Coronary artery (tissue), 2 donors: ENCODE data around the gene FNDC5.
"Not testable (repeated sequence)": the region's sequence is repeated elsewhere in the genome, so short reads cannot be mapped to it uniquely, and the experiment has no call there.

Experiments used
- DNase-seq: peaks from one replicate; pipeline ENCODE4 v3.0.0-alpha.2; 2017; ENCODE audit warnings: low spot score
- H3K27ac ChIP-seq, 2 donors: fragments of 200-600 bp; sonication (generic); one replicate each; pipeline ENCODE4 v1.5.1; 2016 to 2019
- H3K4me3 ChIP-seq: fragments of 200-600 bp; sonication (generic); 2 replicates; pipeline ENCODE4 v1.5.1; 2016; ENCODE audit warnings: mild to moderate bottlenecking, moderate library complexity
- TF ChIP-seq, protein P1 (sequence below): fragments of 200-600 bp; sonication (generic); IDR thresholded peaks from one replicate; pipeline ENCODE4 v1.5.1; 2019; ENCODE audit warnings: antibody characterized with exemption

Gene FNDC5

DNA sequence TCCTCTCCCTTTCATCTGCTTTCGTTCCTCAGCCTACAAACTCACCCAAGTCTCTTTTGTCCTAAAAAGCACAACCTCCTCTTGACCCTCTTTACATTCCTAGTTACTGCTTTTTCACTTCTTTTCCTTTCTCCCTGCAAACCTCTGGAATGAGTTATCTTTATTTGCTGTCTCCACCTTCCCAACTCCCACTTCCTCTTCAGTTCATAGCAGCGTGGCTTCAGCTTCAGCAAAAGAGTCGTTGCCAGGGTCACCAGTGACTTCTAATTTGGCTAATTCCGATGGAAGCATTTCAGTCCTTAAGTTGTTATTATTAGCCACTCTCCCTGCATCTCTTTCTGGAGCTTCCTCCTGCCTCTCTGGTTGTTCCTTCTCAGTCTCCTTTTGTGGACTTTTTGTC lies 36.7 kb upstream of the FNDC5 start:
- no peak for DNase-seq
- Histone ChIP-seq H3K4me3 (no peak overlapping the region), H3K27ac (no peak overlapping the region)
- TF ChIP-seq, protein P1, sequence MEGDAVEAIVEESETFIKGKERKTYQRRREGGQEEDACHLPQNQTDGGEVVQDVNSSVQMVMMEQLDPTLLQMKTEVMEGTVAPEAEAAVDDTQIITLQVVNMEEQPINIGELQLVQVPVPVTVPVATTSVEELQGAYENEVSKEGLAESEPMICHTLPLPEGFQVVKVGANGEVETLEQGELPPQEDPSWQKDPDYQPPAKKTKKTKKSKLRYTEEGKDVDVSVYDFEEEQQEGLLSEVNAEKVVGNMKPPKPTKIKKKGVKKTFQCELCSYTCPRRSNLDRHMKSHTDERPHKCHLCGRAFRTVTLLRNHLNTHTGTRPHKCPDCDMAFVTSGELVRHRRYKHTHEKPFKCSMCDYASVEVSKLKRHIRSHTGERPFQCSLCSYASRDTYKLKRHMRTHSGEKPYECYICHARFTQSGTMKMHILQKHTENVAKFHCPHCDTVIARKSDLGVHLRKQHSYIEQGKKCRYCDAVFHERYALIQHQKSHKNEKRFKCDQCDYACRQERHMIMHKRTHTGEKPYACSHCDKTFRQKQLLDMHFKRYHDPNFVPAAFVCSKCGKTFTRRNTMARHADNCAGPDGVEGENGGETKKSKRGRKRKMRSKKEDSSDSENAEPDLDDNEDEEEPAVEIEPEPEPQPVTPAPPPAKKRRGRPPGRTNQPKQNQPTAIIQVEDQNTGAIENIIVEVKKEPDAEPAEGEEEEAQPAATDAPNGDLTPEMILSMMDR, result no peak

DNA sequence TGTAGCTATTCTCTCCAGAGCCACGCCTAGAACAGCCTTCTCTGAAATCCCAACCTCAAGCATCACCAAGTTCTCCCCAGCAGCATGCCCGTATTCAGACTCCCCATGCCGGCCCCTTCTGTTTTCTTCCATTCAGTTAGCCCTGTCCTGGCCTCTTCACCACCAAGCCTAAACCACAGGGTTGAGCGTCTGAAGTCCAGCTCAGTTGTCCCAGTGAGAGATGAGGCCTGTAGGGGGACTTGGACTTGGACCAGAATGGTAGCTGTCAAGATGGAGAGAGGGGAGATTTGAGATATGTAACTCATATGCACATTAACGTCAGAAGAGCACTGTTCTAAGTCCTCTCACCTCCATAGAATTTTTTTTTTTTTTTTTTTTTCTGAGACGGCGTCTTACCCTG lies 35.9 kb upstream of the FNDC5 start:
- TF ChIP-seq, protein P1, result no peak
- Histone ChIP-seq H3K27ac (no peak overlapping the region), H3K4me3 (no peak overlapping the region)
- no peak for DNase-seq

DNA sequence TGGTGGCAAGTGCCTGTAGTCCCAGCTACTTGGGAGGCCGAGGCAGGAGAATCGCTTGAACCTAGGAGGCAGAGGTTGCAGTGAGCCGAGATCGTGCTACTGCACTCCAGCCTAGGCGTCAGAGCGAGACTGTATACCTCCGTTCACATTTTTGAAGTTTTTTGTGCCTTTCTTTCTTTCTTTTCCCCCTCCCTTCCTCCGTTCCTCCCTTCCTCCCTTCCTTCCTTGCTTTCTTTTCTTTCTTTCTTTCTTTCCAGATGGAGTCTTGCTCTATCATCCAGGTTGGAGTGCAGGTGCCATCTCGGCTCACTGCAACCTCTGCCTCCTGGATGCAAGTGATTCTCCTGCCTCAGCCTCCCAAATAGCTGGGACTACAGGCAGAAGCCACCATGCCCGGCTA lies 34.9 kb upstream of the FNDC5 start:
- H3K4me3 ChIP-seq, DNase-seq, H3K27ac ChIP-seq: not testable (repeated sequence)

DNA sequence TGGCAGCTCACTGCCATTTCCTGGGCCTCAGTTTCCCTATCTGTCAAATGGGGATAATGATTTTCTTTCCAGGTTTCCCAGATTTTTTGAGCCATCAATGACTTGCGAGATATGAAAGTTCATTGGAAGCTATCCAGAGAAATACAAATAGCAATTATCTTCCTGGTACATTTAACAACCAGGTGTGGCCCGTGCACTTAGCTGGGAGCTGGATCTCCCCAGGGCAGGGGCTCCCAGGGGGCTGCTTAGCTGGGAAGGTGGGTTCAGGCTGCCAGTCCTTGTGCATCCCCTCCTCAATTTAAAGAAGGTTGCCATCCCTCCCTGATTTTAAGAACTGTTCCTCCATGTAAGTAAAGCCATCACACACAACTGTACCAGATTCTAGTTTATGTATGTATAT lies 34.1 kb upstream of the FNDC5 start:
- TF ChIP-seq, protein P1, result no peak
- H3K27ac ChIP-seq, result no peak overlapping the region
- no peak overlapping the region for H3K4me3 ChIP-seq
- DNase-seq, result no peak

DNA sequence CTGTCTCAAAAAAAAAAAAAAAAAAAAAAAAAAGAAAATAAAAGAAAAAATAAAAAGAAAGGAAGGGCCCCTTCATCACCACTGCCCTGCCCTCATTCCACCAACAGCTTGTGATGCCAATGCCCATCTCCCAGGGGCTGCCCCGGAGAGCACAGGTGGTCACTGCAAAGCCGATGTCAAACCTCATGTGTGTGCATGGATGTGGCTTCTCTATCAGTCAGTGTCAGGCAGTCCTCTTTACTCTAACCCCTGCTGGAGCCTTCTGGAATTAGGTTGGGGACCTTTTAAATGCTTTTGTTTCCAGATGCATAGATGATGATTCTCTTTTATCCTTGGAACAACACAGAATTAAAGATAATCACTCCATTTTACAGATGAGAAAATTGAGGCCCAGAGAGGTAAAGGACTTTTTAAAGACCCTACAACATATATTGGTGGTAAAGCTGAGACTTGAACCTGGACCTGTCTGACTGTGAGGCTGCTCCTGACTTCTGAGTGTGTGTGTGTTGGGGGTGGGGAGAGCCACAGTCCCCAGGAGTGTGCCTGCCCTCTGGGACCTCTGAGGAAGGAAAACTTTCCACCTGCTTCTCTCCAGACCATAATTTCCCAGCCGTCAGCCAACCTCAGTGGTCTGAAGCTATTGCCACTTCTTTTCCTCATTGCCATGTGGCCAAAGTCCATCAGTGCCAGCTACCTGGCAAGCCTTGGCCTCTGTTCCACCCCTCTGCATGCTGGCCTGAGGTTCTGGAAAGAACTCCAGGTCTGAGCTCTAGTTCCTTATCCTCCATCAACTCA lies 33.5 kb upstream of the FNDC5 start:
- no peak overlapping the region for H3K27ac ChIP-seq
- no peak overlapping the region for H3K4me3 ChIP-seq
- no peak for DNase-seq
- TF ChIP-seq, protein P1, result no peak

DNA sequence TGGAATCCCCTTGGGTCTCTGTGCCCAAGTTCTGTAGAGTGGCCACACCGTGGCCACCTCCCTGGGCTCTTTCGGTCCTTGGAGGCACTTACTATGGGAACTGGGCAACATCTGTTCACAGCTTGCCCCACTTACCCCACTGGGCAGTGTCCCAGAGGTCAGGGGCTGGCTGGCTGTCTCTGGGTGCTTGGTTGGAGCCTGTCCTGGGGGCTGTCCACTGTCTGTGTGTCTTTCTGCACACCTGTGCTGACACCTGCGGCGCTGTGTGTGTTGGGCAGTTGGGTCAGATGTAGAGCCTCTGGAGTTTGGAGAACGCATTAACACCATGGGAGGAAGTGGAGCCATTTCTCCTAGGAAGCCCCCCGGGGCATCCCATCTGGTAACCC lies 31.8 kb upstream of the FNDC5 start:
- H3K27ac ChIP-seq, result no peak overlapping the region
- TF ChIP-seq, protein P1, result no peak
- no peak for DNase-seq
- H3K4me3 ChIP-seq, result no peak overlapping the region

DNA sequence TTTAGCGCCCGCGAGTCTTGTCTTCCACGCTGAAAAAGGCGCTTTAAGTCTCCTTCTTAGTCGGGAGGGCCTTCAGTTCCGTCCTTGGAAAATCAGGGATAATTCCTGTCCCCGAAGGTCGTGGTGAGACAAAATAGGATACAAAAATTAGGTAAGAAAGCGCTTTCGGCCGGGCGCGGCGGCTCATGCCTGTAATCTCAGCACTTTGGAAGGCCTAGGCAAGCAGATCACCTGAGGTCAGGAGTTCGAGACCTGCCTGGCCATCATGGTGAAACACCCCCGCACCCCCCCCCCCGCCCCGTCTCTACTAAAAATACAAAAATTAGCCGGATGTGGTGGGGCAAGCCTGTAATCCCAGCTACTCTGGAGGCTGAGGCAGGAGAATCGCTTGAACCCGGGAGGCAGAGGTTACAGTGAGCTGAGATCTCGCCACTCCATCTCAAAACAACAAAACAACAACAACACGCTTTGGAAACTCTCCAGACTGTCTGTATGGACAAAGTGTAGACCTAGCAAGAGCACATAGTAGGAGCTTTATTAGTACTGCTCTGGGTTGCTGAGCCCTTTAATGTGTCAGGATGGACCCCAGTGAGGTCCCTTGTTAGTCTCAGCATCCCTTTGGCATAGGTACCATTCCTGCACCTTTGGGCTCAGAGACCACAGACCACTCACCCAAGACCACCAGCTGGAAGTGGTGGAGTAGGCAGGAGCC lies 31.3 kb upstream of the FNDC5 start:
- peak overlapping the region; percentile 78 for H3K4me3 ChIP-seq
- no peak for DNase-seq
- TF ChIP-seq, protein P1, result no peak
- H3K27ac ChIP-seq, result no peak overlapping the region
